Measurements from ENCODE around the gene ACTL10.

The ACTL10 gene

GRCh38 chr20:33713865-33714367 is 47.2 kb downstream of the ACTL10 start:
- Histone ChIP-seq H3K36me3 (ENCODE audit: insufficient read depth, low read length) (no peaks in the 10 kb centered on the region; the same call in 1 of the 2 replicates), H3K4me3 (ENCODE audit: low read length, poor library complexity, severe bottlenecking) (no peak overlapping the region), H3K4me1 (ENCODE audit: insufficient read depth, low read length, poor library complexity, severe bottlenecking) (peaks cover 9% of the 10 kb centered on the region), H3K79me2 (ENCODE audit: insufficient read depth, low read length) (peaks cover 14% of the 10 kb centered on the region), H3F3A (ENCODE audit: low read depth) (no peaks in the 10 kb centered on the region), H3K9ac (ENCODE audit: low read depth, low read length, poor library complexity, severe bottlenecking) (no peak overlapping the region), H3K4me2 (ENCODE audit: low read depth, low read length, poor library complexity, severe bottlenecking) (no peak overlapping the region), H3K27me3 (ENCODE audit: insufficient read depth, low read length, poor library complexity, severe bottlenecking) (no peaks in the 10 kb centered on the region), H3K9me2 (replicated peaks; ENCODE audit: low read depth, low read length) (no peaks in the 10 kb centered on the region), H2AFZ (ENCODE audit: low read length) (no peak overlapping the region), H4K20me1 (ENCODE audit: insufficient read depth, low read length, poor library complexity, severe bottlenecking) (no peaks in the 10 kb centered on the region), H3K9me3 (ENCODE audit: insufficient read depth, low read depth, low read length) (no peaks in the 10 kb centered on the region)
- TF ChIP-seq CTCF (conservative IDR thresholded peaks at IDR 0.05; ENCODE audit: low read length) (no peak), EZH2phosphoT487 (IDR thresholded peaks at IDR 0.05; ENCODE audit: borderline replicate concordance) (no peak)

GRCh38 chr20:33716498-33716897 is 49.8 kb downstream of the ACTL10 start:
- Histone ChIP-seq H3K36me3 (ENCODE audit: insufficient read depth, low read length) (no peaks in the 10 kb centered on the region; the same call in 1 of the 2 replicates), H3F3A (ENCODE audit: low read depth) (no peaks in the 10 kb centered on the region), H3K27me3 (ENCODE audit: insufficient read depth, low read length, poor library complexity, severe bottlenecking) (no peaks in the 10 kb centered on the region), H3K9ac (ENCODE audit: low read depth, low read length, poor library complexity, severe bottlenecking) (no peak overlapping the region), H3K4me3 (ENCODE audit: low read length, poor library complexity, severe bottlenecking) (no peak overlapping the region), H2AFZ (ENCODE audit: low read length) (no peak overlapping the region), H3K79me2 (ENCODE audit: insufficient read depth, low read length) (peaks cover 25% of the 10 kb centered on the region), H3K9me2 (replicated peaks; ENCODE audit: low read depth, low read length) (no peaks in the 10 kb centered on the region), H3K4me2 (ENCODE audit: low read depth, low read length, poor library complexity, severe bottlenecking) (no peak overlapping the region), H4K20me1 (ENCODE audit: insufficient read depth, low read length, poor library complexity, severe bottlenecking) (no peaks in the 10 kb centered on the region), H3K4me1 (ENCODE audit: insufficient read depth, low read length, poor library complexity, severe bottlenecking) (peaks cover 14% of the 10 kb centered on the region), H3K9me3 (ENCODE audit: insufficient read depth, low read depth, low read length) (no peaks in the 10 kb centered on the region)
- TF ChIP-seq EZH2phosphoT487 (IDR thresholded peaks at IDR 0.05; ENCODE audit: borderline replicate concordance) (no peak), CTCF (conservative IDR thresholded peaks at IDR 0.05; ENCODE audit: low read length) (no peak)
